Measurements from ENCODE around the gene CLSTN2.

Gene CLSTN2

GRCh38 chr3:140135461-140135860, 200.5 kb downstream of the CLSTN2 start:
- TF ChIP-seq CTCF (IDR thresholded peaks at IDR 0.05), result no peak
- DNase-seq (ENCODE audit: low spot score), result no peak
- Histone ChIP-seq H3K4me3 (no peak overlapping the region), H3K27ac (no peak overlapping the region)

GRCh38 chr3:140143367-140144069, 208.5 kb downstream of the CLSTN2 start:
- no peak overlapping the region for H3K4me3 ChIP-seq
- no peak for TF ChIP-seq CTCF (IDR thresholded peaks at IDR 0.05)
- DNase-seq (ENCODE audit: low spot score), result no peak
- H3K27ac ChIP-seq, result no peak overlapping the region

GRCh38 chr3:140145528-140145927, 210.5 kb downstream of the CLSTN2 start:
- no peak for DNase-seq (ENCODE audit: low spot score)
- H3K4me3 ChIP-seq, result no peak overlapping the region
- H3K27ac ChIP-seq, result no peak overlapping the region
- TF ChIP-seq CTCF (IDR thresholded peaks at IDR 0.05), result no peak

DNA sequence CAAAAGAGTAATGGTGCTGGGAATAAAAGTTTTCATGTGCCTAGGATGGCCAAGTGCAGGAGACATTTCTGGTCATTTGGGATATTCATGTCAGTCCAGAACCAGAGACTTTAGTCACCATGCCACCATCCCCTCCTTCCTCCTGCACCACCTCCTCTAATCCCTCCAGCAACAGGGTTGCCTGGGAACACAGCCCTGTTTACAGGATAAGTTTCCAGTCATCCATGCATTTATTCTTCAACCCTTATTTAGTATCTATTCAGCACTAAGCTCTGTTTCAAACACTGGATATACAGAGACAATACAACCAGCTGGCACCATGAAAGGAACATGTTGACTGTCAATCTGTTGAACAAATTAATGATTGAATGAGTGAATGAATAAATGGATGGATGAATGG, 211.7 kb downstream of the CLSTN2 start:
- Histone ChIP-seq H3K27ac (no peak overlapping the region), H3K4me3 (no peak overlapping the region)
- TF ChIP-seq CTCF (IDR thresholded peaks at IDR 0.05), result no peak
- DNase-seq (ENCODE audit: low spot score), result no peak

DNA sequence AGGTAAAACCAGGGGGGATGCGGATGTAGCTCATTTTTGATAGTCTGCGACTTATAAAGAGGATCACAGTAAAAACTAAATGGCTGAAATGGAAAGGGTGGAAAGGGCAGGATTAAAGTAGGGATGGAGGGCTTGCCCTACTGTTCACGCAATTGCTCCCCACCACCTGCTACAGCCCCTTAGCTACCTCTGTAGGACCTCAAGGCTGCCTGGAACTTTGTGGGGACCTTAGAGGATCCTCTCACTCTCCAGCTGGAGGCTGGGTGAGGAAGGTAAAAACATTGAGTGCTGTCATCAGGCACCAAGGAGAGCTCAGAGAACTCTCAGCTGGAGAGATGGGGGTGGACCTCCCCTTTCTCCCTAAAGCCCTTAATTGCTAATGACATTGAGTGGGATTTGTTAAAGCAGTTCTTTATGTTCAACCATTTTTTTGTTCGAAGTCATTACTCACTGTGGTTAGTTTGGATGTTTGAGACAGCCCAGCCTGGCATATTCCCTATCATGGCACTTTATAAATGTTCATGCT, 213.0 kb downstream of the CLSTN2 start:
- TF ChIP-seq CTCF (IDR thresholded peaks at IDR 0.05), result no peak
- DNase-seq (ENCODE audit: low spot score), result no peak
- Histone ChIP-seq H3K27ac (no peak overlapping the region), H3K4me3 (no peak overlapping the region)

DNA sequence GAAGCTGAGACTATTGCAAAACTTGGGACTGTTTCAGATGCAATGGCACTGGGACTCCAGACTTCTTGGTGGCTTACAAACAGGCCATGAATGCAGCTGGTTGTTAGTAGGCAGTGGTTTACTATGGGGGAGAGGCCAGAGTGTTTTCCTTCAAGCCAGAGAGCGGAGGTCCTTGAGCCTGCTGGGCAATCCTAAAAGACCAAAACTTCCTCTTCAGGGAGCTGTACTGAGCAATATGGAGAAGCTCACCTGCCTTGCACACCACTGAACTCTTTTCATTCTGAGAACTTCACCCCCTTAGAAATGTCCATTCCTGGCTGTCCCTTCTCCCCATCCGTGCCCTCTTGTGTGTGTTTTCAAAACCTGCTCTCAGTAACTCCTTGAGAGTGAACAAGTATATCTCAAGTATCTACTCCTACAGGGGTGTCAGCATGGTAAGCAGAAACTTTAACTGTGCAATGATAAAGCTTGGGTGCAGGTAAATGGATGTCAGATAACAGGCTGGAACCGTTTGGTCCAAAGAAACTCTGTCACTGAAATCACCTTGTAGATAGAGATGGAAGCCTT, 213.9 kb downstream of the CLSTN2 start:
- DNase-seq (ENCODE audit: low spot score), result no peak
- Histone ChIP-seq H3K27ac (no peak overlapping the region), H3K4me3 (no peak overlapping the region)
- no peak for TF ChIP-seq CTCF (IDR thresholded peaks at IDR 0.05)

DNA sequence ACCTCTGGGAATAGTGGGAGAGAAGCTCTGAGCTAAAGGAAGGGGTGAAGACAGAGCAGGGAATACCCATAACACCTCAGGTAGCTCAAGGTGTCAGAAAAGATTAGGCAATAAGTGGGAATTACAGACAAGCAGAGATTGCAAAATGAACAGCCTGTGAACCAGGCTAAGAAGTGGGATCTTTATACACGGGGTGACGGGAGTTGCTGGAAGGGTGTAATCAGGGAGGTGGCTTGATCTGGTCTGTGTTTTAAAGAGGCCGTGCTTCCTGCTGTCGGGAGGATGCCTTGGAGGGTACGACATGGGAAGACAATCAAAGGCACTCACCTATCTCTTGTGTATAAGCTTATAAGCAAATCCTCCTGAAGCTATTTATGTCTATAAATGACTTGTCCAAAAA, 216.3 kb downstream of the CLSTN2 start:
- DNase-seq (ENCODE audit: low spot score), result no peak
- Histone ChIP-seq H3K4me3 (no peak overlapping the region), H3K27ac (no peak overlapping the region)
- TF ChIP-seq CTCF (IDR thresholded peaks at IDR 0.05), result no peak

Data from coronary artery (tissue), 2 donors.